Adrenal gland (tissue), 12 donors: Measurements from ENCODE around the gene EHD1. TPM values are rescaled to one million over a fixed set of nuclear protein-coding genes. Genes with fewer than 3 reads are reported as not detected.

ENCODE experiments used
- DNase-seq, 7 donors: peaks; one replicate each; pipeline ENCODE4 v3.0.0-alpha.2; 2019 to 2020
- H3K27ac ChIP-seq, 5 donors: fragments of 200-600 bp; sonication (generic) in 4 of 5; 1 replicate in 3 of 5; 2 replicates in 2 of 5; pipeline versions ENCODE4 v1.5.1 to v1.8.0; 2016 to 2020; ENCODE audit warnings: mild to moderate bottlenecking in 1 of 5
- H3K27me3 ChIP-seq: fragments of 200-600 bp; 2 replicates; pipeline ENCODE4 v1.8.0; 2021
- H3K36me3 ChIP-seq, 2 donors: fragments of 200-600 bp; replicated peaks in 1 of 2; 1 replicate in 1 of 2; 2 replicates in 1 of 2; pipeline versions ENCODE4 v1.5.1 to v1.8.0; 2018 to 2022
- H3K4me1 ChIP-seq, 2 donors: fragments of 200-600 bp; replicated peaks in 1 of 2; 1 replicate in 1 of 2; 2 replicates in 1 of 2; pipeline versions ENCODE4 v1.5.1 to v1.8.0; 2018 to 2021
- H3K4me3 ChIP-seq, 4 donors: fragments of 200-600 bp; sonication (generic) in 3 of 4; one replicate each; pipeline ENCODE4 v1.5.1; 2016 to 2018
- H3K9me3 ChIP-seq, 3 donors: fragments of 200-600 bp; sonication (generic) in 1 of 3; replicated peaks in 1 of 3; 1 replicate in 2 of 3; 2 replicates in 1 of 3; pipeline versions ENCODE4 v1.5.1 to v1.8.0; 2016 to 2021
- POLR2A ChIP-seq, 2 donors: fragments of 450-650 bp; IDR thresholded peaks; one replicate each; pipeline ENCODE4 v1.6.1; 2017; ENCODE audit warnings: antibody characterized with exemption in 2 of 2, mild to moderate bottlenecking in 2 of 2, moderate library complexity in 1 of 2
- WGBS, 4 donors: extraction: QIAGEN DNeasy Blood & Tissue Kit in 2 of 4; methylation state at CpG; one replicate each; pipeline versions ENCODE4 v1.1.5 to v1.1.7; 2013 to 2017; 5-methylcytosine and 5-hydroxymethylcytosine counted together
- intact Hi-C, 2 donors: fragments of 100-400 bp; cut with DNase I; formaldehyde crosslinking; loops; one replicate each; pipeline versions ENCODE4 v1.14.1 to v1.15.0; 2022 to 2023
- polyA plus RNA-seq, 3 donors: library from polyadenylated mRNA; stranded (reverse); fragments of 200-250 nt in 2 of 3; fragments of 350-450 nt in 1 of 3; fragmentation: Illumina TruSeq in 1 of 3; extraction: RNeasy Lipid Tissue Mini Kit (QIAGEN cat#74804) in 1 of 3; gene quantifications; one replicate each; pipeline ENCODE4 v1.2.3, GENCODE V29; 2013 to 2014
- total RNA-seq, 9 donors: library from RNA; depleted of rRNA in 4 of 9; stranded (reverse); fragments of >200 nt in 4 of 9; fragments of 120-200 nt in 1 of 9; fragmentation: NEBNext Ultra II Directional in 1 of 9; extraction: Animal tissue kit (Norgen Biotek cat#: 25700) in 1 of 9; gene quantifications; one replicate each; pipeline versions ENCODE4 v1.1.0 to v1.2.4, GENCODE V29; 2013 to 2023
- TF ChIP-seq, protein P1 (sequence below), 6 experiments: fragments of 450-650 bp in 4 of 6; fragments of 200-600 bp in 2 of 6; sonication (generic) in 1 of 6; IDR thresholded peaks; 1 replicate in 5 of 6; 2 replicates in 1 of 6; pipeline versions ENCODE4 v1.5.1 to v1.8.0; 2016 to 2021; ENCODE audit warnings: antibody characterized with exemption in 6 of 6, mild to moderate bottlenecking in 2 of 6, moderate library complexity in 1 of 6
- donor health status: healthy with polysubstance abuse.
- donor health status: Bipolar disorder and iron deficiency.
- donor health status: DM: yes; HTN: yes; CAD: no.
- donor health status: DM: no; HTN: no; CAD: no.
- donor health status: DM: no; HTN: no; CAD: no.
- donor health status: DM: yes; HTN: yes; CAD: no.

Gene EHD1
- total and polyA plus RNA-seq, 12 donors = 14.3 to 107 (median 52.9) TPM

DNA sequence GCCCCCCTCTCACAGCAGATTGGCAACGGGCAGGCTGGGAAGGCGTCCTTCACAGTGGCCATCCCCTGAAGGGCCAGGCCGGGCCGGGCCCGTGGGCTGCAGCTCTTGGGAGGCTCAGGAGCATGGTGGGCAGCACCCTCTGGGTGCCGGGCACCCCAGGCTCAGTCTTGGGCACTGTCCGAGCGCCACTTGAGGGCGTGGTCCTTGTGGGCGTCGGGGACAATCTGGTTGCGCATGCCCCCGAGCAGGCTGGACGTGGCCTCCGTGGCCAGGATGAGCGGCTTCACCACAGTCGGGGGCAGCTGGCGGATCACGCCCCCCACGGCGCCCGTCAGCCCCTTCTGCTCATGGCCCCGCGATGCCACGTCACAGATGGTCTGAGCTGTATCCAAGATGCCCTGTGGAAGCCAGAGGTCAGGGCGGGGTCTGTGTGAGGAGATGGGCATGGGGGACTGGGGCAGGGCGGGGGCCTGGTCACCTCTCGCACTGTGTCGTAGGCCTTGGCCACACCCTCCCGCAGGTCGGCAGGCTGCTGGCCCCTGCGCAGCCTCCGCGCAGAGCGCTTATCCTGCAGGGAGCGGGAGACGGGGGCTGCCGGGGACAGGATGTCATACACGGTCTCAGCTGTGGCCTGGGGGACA lies 16.5 kb upstream of the EHD1 start:
- Histone ChIP-seq H3K4me1 (peaks cover 0 to 6% of the 10 kb centered on the region in 2 donors), H3K9me3 (no peaks in the 10 kb centered on the region), H3K27me3 (no peaks in the 10 kb centered on the region), H3K4me3 (no peak overlapping the region), H3K36me3 (peaks cover 0 to 32% of the 10 kb centered on the region in 2 donors), H3K27ac (no peak overlapping the region)
- intact Hi-C loops = loop anchor here (5.0 kb wide), 1 partner anchor 48 kb away; no protein-coding TSS in a partner anchor
- TF ChIP-seq, protein P1, sequence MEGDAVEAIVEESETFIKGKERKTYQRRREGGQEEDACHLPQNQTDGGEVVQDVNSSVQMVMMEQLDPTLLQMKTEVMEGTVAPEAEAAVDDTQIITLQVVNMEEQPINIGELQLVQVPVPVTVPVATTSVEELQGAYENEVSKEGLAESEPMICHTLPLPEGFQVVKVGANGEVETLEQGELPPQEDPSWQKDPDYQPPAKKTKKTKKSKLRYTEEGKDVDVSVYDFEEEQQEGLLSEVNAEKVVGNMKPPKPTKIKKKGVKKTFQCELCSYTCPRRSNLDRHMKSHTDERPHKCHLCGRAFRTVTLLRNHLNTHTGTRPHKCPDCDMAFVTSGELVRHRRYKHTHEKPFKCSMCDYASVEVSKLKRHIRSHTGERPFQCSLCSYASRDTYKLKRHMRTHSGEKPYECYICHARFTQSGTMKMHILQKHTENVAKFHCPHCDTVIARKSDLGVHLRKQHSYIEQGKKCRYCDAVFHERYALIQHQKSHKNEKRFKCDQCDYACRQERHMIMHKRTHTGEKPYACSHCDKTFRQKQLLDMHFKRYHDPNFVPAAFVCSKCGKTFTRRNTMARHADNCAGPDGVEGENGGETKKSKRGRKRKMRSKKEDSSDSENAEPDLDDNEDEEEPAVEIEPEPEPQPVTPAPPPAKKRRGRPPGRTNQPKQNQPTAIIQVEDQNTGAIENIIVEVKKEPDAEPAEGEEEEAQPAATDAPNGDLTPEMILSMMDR (IDR thresholded peaks at IDR 0.05) = no peak
- no peak for TF ChIP-seq POLR2A (IDR thresholded peaks at IDR 0.05)
- DNase-seq = no peak
- 83 to 87% (median 84%) methylated on average over 21 to 39 of the region's 39 CpGs; no CpG with 5 or more reads in 1 of the 4 donors for WGBS, 4 donors

GRCh38 chr11:64894070-64894811 lies 15.8 kb upstream of the EHD1 start:
- Histone ChIP-seq H3K4me3 (no peak overlapping the region), H3K4me1 (peaks cover 0 to 6% of the 10 kb centered on the region in 2 donors), H3K9me3 (no peaks in the 10 kb centered on the region), H3K27ac (no peak overlapping the region), H3K36me3 (peaks cover 0 to 31% of the 10 kb centered on the region in 2 donors), H3K27me3 (no peaks in the 10 kb centered on the region)
- TF ChIP-seq POLR2A (IDR thresholded peaks at IDR 0.05) = no peak
- TF ChIP-seq, protein P1 (IDR thresholded peaks at IDR 0.05) = peak; percentile 81 to 95 (median 89)
- WGBS, 4 donors = 16 to 34% (median 27%) methylated on average over 6 to 14 of the region's 14 CpGs
- intact Hi-C loops = loop anchor here (5.0 kb wide), 1 partner anchor 47 kb away; no protein-coding TSS in a partner anchor
- DNase-seq = peak; percentile 80 to 90 (median 85)

GRCh38 chr11:64893194-64894069 lies 15.0 kb upstream of the EHD1 start:
- no peak for DNase-seq
- TF ChIP-seq POLR2A (IDR thresholded peaks at IDR 0.05) = no peak
- TF ChIP-seq, protein P1 (IDR thresholded peaks at IDR 0.05) = peak in 1 of 6 experiments; percentile 10
- Histone ChIP-seq H3K4me1 (peaks cover 0 to 6% of the 10 kb centered on the region in 2 donors), H3K9me3 (no peaks in the 10 kb centered on the region), H3K4me3 (no peak overlapping the region), H3K36me3 (peaks cover 0 to 25% of the 10 kb centered on the region in 2 donors), H3K27me3 (no peaks in the 10 kb centered on the region), H3K27ac (no peak overlapping the region)
- WGBS, 4 donors = 70 to 87% (median 74%) methylated on average over 9 to 25 of the region's 25 CpGs
- intact Hi-C loops = loop anchor here (5.0 kb wide), 1 partner anchor 46 kb away; no protein-coding TSS in a partner anchor
